Tibial nerve (tissue), 4 donors: Measurements from ENCODE around the gene ALG6.

Experiments
- EP300 ChIP-seq, 2 donors: sonication (generic); formaldehyde crosslinking; IDR thresholded peaks; one replicate each; pipeline ENCODE4 v1.6.1; 2017; ENCODE audit warnings: antibody characterized with exemption in 2 of 2, mild to moderate bottlenecking in 1 of 2
- POLR2A ChIP-seq, 2 donors: fragments of 450-650 bp; IDR thresholded peaks; one replicate each; pipeline ENCODE4 v1.6.1; 2017; ENCODE audit warnings: antibody characterized with exemption in 2 of 2, mild to moderate bottlenecking in 2 of 2, moderate library complexity in 2 of 2
- TF ChIP-seq, protein P1 (sequence below), 5 experiments: fragments of 200-600 bp in 3 of 5; fragments of 450-650 bp in 2 of 5; sonication (generic) in 3 of 5; IDR thresholded peaks; one replicate each; pipeline ENCODE4 v1.5.1; 2016 to 2019; ENCODE audit warnings: antibody characterized with exemption in 5 of 5, mild to moderate bottlenecking in 3 of 5, moderate library complexity in 2 of 5

DNA sequence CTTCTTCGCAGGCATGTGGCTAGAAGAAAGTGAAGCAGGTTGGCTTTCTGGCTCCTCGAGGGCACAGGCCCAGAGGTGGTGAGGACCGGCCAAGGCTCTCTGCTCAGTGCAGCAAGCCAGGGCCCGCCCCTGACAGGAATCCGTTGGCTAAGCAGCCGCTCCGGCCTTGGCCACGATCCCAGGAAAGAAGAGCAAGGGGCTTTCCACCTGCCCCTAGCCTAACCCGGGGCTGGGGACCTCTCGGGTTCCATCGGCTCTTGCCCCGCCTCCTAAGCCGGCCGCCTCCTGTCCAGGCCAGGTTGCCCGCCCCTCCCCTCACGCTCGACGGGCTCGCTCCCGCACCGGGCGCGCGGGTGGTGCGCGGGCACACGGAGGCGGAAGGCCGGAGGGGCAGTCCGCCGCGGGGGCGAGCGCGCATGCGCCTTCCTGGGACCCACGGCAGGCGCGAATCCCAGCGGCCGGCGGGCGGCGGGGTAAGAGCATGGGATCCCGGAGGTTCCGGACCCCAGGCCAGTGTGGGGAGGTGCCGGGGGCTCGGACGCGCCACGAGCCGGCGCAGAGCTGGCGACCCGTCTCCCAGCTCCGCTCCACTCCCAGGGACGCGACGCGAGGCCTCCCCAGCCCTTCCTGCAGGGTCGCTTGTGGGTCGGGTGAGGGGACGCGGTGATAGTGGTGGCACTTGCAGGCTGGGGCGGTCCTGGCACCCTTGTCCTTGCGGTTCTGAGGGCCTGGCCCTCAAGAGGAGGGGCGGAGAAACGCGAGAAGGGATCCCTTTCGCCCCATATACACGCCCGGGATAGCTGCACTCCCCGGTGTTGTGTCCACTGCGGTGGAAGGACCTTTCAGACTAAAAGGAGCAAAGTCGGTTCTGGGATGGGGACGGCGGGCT is at the start of gene ALG6:
- TF ChIP-seq EP300 (IDR thresholded peaks at IDR 0.05) (peak in 1 of 2 donors; percentile 89), POLR2A (IDR thresholded peaks at IDR 0.05) (peak; percentile 69 to 77)
- TF ChIP-seq, protein P1, sequence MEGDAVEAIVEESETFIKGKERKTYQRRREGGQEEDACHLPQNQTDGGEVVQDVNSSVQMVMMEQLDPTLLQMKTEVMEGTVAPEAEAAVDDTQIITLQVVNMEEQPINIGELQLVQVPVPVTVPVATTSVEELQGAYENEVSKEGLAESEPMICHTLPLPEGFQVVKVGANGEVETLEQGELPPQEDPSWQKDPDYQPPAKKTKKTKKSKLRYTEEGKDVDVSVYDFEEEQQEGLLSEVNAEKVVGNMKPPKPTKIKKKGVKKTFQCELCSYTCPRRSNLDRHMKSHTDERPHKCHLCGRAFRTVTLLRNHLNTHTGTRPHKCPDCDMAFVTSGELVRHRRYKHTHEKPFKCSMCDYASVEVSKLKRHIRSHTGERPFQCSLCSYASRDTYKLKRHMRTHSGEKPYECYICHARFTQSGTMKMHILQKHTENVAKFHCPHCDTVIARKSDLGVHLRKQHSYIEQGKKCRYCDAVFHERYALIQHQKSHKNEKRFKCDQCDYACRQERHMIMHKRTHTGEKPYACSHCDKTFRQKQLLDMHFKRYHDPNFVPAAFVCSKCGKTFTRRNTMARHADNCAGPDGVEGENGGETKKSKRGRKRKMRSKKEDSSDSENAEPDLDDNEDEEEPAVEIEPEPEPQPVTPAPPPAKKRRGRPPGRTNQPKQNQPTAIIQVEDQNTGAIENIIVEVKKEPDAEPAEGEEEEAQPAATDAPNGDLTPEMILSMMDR (IDR thresholded peaks at IDR 0.05) = peak in 2 of 5 experiments; percentile 45 to 47
